Fibroblast of the aortic adventitia (primary cell): ENCODE results near the gene RBBP8. TPM values are rescaled to one million over a fixed set of nuclear protein-coding genes. Genes with fewer than 3 reads are reported as not detected.

ENCODE experiments used
- DNase-seq: peaks from one replicate; pipeline ENCODE4 v3.0.0-alpha.2; 2010; ENCODE audit warnings: low read depth
- H3K4me3 ChIP-seq: 2 replicates; pipeline ENCODE4 v1.5.1; 2011; ENCODE audit warnings: low read depth, mild to moderate bottlenecking, control low read depth, low read length, moderate library complexity
- total RNA-seq: library from RNA; depleted of rRNA; stranded (reverse); fragments of >200 nt; gene quantifications from 2 replicates; pipeline ENCODE4 v1.2.3, GENCODE V29; 2012; ENCODE audit warnings: low replicate concordance
- TF ChIP-seq, protein P1 (sequence below): IDR thresholded peaks from 2 replicates; pipeline ENCODE4 v1.5.1; 2011; ENCODE audit warnings: mild to moderate bottlenecking, low read length, control low read depth, inconsistent platforms; ENCODE audit not compliant: insufficient read depth

RBBP8 gene
- total RNA-seq, 1 donor, result 80.1 TPM

GRCh38 chr18:23037646-23038045 is 104.5 kb downstream of the RBBP8 start:
- no peak for DNase-seq
- TF ChIP-seq, protein P1, sequence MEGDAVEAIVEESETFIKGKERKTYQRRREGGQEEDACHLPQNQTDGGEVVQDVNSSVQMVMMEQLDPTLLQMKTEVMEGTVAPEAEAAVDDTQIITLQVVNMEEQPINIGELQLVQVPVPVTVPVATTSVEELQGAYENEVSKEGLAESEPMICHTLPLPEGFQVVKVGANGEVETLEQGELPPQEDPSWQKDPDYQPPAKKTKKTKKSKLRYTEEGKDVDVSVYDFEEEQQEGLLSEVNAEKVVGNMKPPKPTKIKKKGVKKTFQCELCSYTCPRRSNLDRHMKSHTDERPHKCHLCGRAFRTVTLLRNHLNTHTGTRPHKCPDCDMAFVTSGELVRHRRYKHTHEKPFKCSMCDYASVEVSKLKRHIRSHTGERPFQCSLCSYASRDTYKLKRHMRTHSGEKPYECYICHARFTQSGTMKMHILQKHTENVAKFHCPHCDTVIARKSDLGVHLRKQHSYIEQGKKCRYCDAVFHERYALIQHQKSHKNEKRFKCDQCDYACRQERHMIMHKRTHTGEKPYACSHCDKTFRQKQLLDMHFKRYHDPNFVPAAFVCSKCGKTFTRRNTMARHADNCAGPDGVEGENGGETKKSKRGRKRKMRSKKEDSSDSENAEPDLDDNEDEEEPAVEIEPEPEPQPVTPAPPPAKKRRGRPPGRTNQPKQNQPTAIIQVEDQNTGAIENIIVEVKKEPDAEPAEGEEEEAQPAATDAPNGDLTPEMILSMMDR, result no peak
- H3K4me3 ChIP-seq, result no peak overlapping the region

DNA sequence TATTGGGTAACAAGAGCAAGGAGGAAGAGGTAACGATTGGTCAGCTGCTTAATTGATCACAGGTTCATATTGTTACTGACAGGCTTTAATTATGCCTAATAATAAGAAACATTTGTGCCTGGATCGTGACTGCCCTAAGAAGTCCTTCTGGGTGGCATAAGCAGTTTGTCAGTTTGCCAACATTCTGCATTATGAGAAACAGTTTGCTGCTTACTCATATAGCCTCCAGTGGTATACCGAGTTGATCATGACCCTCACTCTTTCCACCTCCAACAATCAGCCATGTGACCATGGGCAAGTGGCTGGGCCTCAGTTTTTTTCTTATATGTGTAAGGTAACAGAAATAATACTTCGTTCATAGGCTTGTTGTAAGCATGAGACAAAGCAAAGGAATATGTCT is 105.6 kb downstream of the RBBP8 start:
- H3K4me3 ChIP-seq, result no peak overlapping the region
- DNase-seq, result peak; percentile 32
- TF ChIP-seq, protein P1, result no peak

DNA sequence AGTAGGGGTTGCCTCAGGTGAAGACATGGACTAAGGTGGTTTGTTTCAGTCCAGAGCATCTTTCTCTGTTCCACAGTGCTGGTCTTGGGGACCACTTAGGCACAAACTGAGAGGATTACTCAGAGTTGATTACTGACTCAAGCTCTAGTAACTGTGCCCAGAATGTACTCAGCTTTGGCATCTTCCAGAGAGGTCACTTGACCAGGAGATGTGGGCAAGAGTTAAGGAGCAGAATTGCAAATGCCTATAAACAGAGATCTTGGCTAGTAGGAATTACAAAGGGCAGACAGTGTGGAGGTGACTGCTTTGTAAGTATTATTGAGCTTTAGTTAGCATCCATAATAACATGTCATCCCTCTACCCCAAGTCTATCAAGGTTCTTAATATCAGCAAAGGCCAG is 109.0 kb downstream of the RBBP8 start:
- H3K4me3 ChIP-seq, result no peak overlapping the region
- TF ChIP-seq, protein P1, result no peak
- DNase-seq, result no peak

GRCh38 chr18:23043803-23044376 is 110.8 kb downstream of the RBBP8 start:
- no peak for DNase-seq
- TF ChIP-seq, protein P1, result no peak
- no peak overlapping the region for H3K4me3 ChIP-seq

GRCh38 chr18:23049698-23050373 is 116.7 kb downstream of the RBBP8 start:
- DNase-seq, result no peak
- no peak overlapping the region for H3K4me3 ChIP-seq
- TF ChIP-seq, protein P1, result no peak

DNA sequence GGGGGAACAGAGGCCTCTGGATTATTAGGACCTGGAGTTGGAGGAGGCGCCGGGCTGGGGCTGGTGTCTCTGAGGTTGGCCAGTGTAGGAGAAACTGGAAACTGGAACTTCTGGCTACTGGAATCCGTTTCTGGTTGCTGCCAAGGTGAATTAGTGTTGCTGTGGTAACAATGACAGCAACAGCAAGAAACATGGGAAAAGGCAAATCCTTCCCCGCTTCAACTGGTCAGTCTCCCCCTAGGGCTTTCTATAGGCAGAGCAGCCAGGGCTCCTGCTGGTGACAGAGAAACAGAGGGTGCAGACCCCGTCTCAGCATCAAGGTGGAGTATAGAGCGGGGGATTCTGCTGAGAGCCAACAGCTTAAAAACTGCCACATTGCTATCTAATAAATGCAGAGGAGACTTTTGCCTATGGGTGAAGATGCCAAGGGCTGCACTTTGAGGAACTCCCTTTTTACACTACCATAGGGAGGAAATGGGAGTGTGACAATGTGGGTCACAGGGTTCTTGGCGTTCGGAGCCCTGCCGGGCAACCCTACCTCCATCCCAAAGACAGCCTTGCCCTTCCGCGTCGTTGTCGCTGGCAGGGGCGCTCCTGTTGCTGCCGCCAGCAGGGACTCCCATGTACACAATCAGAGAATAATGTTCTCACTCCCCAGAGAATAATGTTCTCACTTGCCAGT is 120.8 kb downstream of the RBBP8 start:
- peak; percentile 66 for DNase-seq

More for the DNA sequence above, 120.8 kb downstream of the RBBP8 start:
- TF ChIP-seq, protein P1, result peak; percentile 57
- H3K4me3 ChIP-seq, result no peak overlapping the region
